H1 (cell line): Measurements from ENCODE around the gene HRH3. TPM values are rescaled to one million over a fixed set of nuclear protein-coding genes. Genes with fewer than 3 reads are reported as not detected.

ENCODE experiments used
- SP4 ChIP-seq: IDR thresholded peaks from 2 replicates; pipeline ENCODE4 v1.6.1; 2012; ENCODE audit warnings: low read length, inconsistent platforms
- polyA plus RNA-seq, 7 experiments: library from polyadenylated mRNA; depleted of rRNA in 3 of 7; stranded (reverse) in 5 of 7; unstranded in 2 of 7; fragments of >200 nt in 5 of 7; fragments of 200-250 nt in 2 of 7; gene quantifications; 1 replicate in 5 of 7; 2 replicates in 1 of 7; 4 replicates in 1 of 7; pipeline versions ENCODE4 v1.2.1 to v1.2.3, GENCODE V29; 2011 to 2013; ENCODE audit warnings: missing spikeins in 2 of 7, mixed read lengths in 2 of 7
- total RNA-seq: library from RNA; stranded (reverse); fragmentation: NEBNext Ultra II Directional; extraction: Animal tissue kit (Norgen Biotek cat#: 25700); gene quantifications from 2 replicates; pipeline ENCODE4 v1.2.1, GENCODE V29; 2021

HRH3 gene
- total and polyA plus RNA-seq, 2 of the 8 experiments (the other 6 are each of a cell fraction or from before 2014, with no cell fraction given) = 2.0 to 4.5 TPM

GRCh38 chr20:62182469-62183425 is 37.3 kb downstream of the HRH3 start, which contains the start of gene MTG2 (continued):
- 0 out of 2 replicates have a peak, but pooled peaks have one; percentile 19 for TF ChIP-seq SP4
